DMS153 treated with DMSO at 0.1 percent for 48 hours (cell line): Measurements from ENCODE around the gene COPG1.
"Not testable (repeated sequence)": the region's sequence is repeated elsewhere in the genome, so short reads cannot be mapped to it uniquely, and the experiment has no call there.

ENCODE experiments used
- DNase-seq: peaks from one replicate; lab custom pipeline; 2025; ENCODE audit not compliant: unreplicated experiment; lab: John Stamatoyannopoulos, UW

Gene COPG1

GRCh38 chr3:129249284-129250065 lies at the start of gene COPG1:
COPG1 (plus strand) TSS chr3:129249606; CDS start chr3:129249710, 104 bp downstream.
- DNase-seq: peak; percentile 73

GRCh38 chr3:129204473-129204872 lies 44.9 kb upstream of the COPG1 start:
- no peak for DNase-seq

DNA sequence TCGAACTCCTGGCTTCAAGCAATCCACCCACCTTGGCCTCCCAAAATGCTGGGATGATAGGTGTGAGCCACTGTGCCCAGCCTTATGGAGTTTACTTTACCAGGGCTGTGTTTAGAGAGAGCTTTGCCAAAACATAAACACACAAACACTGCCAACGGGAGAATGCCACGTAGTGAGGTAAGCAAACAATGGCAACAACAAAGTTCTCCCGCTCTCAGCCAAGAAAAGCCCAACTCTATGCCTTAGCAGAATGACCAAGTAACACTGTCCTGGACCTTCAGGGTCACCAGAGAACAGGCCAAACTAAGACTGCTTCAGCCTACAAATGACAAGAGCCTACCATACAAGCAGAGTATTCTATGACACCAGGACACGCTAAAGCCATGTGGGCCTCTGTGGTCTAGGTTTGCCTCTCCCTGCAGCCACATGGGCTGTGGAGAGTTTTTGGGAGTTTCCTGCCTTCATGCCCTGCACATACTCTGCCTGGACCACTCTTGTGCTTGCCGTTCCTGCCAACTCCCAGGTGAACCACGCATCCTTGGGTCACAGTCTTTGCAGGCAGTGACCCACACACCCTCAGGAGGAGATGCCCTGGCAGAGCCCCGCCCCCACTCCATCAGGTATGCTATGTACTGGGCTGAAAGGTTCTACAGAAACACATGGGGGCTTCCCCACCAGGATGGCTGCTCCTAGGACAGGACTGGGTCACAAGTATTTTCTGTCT lies 44.1 kb upstream of the COPG1 start:
- no peak for DNase-seq

GRCh38 chr3:129207479-129207878 lies 41.9 kb upstream of the COPG1 start:
- DNase-seq: no peak

DNA sequence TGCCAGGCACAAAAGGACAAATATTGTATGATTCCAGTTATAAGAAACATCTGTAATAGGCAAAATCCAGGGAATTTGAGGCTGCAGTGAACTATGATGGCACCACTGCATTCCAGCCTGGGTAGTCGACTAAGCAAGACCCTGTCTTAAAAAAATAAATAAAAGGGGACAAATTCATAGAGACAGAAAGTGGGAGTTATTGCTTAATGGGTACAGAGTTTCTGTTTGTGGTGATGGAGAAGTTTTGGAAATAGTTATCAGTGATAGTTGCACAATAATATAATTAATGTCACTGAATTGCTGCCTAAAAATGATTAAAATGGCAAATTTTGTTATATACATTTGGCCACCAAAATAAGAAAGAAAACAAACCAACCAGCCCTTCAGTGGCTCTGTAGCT lies 38.1 kb upstream of the COPG1 start:
- DNase-seq: no peak

- DNase-seq: peak; percentile 62
Observed at GRCh38 chr3:129211772-129212171, 37.6 kb upstream of the COPG1 start.

DNA sequence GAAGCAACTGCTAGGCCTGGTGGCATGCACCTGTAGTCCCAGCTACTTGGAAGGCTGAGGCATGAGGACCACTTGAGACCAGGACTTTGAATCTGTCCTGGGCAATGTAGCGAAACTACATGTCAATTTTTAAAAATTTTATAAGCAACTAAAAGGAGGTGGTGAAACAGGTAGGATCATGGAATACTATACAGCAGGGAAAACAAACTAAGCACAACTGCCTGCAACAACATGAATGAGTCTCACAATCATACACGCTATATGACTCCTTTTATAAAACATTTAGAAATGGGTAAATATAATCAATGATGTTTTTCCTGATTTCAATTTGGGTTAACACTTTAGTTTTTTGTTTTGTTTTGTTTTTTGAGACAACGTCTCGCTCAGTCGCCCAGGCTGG lies 36.2 kb upstream of the COPG1 start:
- no peak for DNase-seq

- DNase-seq: no peak
Observed at GRCh38 chr3:129218742-129219141, 30.7 kb upstream of the COPG1 start.

GRCh38 chr3:129224387-129224786 lies 25.0 kb upstream of the COPG1 start:
- DNase-seq: not testable (repeated sequence)

DNA sequence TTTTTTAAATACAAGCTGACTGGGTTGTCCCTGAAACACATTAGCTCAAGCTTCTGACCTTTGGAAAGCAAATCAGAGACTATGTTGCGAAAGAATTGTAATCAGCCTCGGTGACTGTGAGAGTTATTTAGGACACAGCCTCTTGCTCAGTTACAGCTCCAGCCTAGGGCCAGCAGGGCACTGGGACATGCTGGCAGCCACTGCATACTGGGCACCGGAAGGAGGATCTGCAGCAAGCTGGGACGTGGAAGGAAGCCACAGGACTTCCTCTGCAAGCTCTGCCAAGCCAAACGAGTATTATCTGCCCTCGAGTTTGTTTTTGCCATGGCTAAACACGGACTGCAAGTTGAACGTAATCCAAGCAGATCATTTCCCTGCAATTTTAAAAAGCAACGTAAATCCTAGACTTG lies 24.4 kb upstream of the COPG1 start:
- DNase-seq: no peak

DNA sequence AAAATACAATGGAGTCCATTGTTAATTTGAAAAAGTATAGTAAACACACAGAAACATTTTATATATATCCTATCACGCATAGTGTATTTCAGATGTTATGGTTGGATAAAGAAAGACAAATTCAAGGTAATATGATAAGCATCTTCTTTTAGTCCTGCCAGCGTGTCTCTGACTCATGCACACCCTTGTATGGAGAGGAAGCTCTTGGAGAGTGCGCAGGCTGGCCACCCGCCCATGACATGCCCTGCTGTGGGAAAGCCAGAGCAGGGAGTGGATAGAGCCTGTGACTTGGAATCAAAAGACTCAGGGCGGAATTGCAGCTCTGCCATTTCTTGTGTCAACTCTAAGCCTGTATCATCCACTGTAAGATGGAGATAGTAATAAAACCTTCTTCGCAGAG lies 23.0 kb upstream of the COPG1 start:
- no peak for DNase-seq

DNA sequence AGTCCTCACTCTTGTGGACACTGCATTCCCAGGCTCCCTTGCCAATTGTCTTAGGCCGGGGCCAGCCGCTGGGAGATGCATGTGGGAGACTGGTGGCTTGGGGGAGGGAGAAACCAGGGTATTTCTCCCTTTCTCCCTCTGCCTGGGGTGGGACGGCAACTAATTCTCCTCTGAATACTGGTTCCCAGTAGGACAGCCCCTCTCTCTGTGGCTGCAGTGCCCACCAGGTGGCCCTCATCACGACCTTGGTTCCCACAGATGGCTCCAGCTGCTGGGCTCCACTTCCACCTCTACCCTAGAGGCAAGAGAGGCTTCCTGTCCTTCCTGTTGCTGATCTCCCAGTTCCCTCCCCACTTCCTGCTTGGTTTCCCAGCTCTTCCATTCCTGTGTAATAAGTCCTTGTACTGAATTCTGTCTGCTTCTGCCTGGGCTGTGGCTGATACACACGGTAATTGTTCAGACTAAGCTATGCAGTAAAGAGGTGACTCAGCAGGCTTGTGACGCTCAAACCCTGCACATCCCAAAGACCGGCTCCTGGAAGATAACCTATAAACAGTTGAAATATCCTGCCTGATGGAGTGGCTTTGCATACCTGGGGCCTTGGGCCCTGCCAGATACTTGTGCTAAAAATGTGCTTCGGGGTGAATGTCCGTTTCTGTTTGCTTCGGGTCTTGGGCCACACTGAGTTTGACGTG lies 20.4 kb upstream of the COPG1 start:
- DNase-seq: no peak

GRCh38 chr3:129230311-129231019 lies 18.9 kb upstream of the COPG1 start:
- DNase-seq: no peak

DNA sequence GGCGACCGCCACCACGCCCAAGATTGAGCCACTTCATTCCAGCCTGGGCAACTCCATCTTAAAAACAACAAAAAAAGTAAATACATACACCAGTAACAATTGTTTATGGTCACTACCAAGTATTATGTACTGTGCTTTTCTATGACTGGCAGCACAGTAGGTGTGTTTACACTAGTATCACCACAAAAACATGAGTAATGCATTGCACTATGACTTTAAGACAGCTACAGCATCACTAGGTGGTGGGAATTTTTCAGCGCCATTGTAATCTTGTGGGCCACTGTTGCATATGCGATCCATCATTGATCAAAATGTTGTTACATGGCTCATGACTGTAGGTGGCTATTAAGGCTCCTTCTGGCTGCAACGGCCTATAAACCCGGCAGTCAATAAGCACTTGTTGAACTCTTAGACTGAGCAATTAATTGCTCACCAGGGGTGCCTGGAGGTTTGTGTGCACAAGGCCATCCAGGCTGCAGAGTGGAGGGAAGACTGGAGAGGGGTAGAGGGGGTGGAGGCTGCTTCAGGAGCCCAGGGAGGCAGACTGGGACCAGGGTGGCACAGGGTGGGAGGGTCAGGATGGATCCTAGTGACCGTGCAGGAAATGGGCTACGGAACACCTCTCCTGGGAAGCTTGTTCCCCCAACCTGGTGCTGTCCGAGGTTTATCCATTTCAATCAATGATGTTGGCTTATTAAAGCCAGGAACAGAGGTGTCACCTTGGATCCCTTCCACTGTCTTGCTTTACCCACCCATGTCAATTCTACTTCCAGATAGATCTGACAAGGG lies 17.9 kb upstream of the COPG1 start:
- no peak for DNase-seq

- no peak for DNase-seq
Observed at GRCh38 chr3:129233538-129233937, 15.9 kb upstream of the COPG1 start.

- no peak for DNase-seq
Observed at GRCh38 chr3:129234441-129234840, 15.0 kb upstream of the COPG1 start.

DNA sequence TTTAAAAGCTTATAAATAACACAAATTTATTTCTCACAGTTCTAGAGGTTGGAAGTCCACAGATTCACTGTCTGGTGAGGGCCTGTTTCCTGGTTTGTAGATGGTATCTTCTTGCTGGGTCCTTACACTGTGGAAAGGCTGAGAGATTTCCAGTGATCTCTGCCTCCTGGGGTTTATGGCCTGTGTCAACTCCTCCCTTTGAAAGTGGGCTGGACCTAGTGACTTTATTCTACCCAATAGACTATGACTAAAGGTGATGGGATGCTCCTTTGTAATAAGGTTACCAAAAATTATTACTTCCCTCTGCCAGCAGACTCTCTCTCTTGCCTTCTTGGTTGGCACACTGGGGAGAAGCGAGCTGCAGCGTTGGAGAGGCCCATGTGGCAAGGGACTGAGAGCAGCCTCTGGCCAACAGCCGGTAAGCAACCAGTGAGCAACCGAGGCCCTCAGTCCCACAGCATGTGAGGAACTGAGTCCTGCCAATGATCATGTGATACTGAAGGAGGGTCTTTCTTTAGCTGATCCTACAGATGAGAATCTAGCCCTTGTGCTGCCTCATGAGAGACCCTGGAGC lies 14.0 kb upstream of the COPG1 start:
- no peak for DNase-seq

DNA sequence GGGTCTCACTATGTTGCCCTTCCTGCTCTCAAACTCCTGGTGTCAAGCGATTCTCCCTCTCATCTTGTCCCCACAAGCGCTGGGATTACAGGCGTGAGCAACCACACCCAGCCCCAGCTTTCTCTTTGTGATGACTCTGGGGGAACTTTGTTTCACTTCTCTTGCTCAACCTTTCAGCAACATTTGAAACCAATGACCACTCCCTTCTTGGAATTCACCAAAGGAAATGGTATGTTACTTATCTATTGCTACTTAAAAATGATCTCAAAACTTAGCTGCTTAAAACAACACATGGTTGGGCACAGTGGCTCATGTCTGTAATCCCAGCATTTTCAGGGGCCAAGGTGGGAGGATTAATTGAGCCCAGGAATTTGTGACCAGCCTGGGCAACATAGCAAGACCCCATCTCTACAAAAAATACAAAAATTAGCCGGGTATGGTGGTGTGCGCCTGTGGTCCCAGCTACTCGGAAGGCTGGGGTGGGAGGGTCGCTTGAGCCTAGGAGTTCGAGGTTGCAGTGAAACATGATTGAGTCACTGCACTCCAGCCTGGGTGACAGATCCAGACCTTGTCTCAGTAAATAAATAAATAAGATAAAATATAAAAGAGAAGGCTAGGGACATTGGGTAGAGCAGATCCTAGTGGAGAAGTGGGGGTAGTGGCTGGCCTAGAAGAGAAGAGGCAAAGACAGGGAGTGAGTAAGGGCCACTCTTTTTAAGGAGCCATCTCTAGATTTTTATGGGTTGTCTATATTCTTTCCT lies 10.3 kb upstream of the COPG1 start:
- DNase-seq: no peak

GRCh38 chr3:129239991-129240390 lies 9.4 kb upstream of the COPG1 start:
- no peak for DNase-seq
